HG02884 (cell line): ENCODE results near the gene NKAIN2.
"Not testable (repeated sequence)": the region's sequence is repeated elsewhere in the genome, so short reads cannot be mapped to it uniquely, and the experiment has no call there.

Experiments
- ATAC-seq: cut with Tn5 transposase; IDR thresholded peaks from one replicate; pipeline ENCODE4 v1.9.1; 2021; ENCODE audit warnings: mild to moderate bottlenecking, moderate library complexity; ENCODE audit not compliant: unreplicated experiment

The NKAIN2 gene

GRCh38 chr6:124294574-124295200, 491.0 kb downstream of the NKAIN2 start:
- no peak for ATAC-seq

- ATAC-seq, result no peak
Observed at GRCh38 chr6:124297507-124297906, 493.8 kb downstream of the NKAIN2 start.

DNA sequence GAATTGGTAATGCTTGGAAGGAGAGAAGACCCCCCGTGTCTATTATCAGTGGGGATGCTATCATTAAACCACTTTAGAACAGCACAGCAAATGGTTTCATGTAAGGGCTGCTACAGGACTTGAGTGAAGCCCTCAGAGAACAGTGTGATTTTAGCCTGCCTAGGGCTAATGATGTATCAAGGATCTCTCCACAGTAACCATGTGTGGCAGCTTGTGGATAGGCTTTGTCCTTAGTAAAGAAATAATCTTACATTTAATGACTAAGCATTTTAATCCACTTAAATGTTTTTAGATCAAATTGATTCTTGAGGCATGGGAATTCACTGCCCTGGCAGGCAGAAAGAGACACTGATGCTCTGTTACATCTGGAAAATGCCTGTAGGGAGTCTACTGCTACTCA, 495.1 kb downstream of the NKAIN2 start:
- ATAC-seq, result no peak

DNA sequence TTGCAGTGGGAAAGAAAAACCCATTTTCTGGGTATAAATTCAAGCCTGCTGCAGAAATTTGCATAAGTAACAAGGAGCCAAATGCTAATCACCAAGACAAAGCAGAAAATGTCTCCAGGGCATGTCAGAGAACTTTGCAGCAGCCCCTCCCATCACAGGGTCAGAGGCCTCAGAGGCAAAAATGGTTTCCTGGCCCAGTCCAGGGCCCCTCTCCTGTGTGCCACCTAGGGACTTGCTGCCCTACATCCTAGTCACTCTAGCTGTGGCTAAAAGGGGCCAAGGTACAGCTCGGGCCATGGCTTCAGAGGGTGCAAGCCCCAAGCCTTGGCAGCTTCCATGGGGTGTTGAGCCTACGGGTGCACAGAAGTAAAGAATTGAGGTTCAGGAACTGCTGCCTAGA, 497.2 kb downstream of the NKAIN2 start:
- ATAC-seq, result not testable (repeated sequence)

DNA sequence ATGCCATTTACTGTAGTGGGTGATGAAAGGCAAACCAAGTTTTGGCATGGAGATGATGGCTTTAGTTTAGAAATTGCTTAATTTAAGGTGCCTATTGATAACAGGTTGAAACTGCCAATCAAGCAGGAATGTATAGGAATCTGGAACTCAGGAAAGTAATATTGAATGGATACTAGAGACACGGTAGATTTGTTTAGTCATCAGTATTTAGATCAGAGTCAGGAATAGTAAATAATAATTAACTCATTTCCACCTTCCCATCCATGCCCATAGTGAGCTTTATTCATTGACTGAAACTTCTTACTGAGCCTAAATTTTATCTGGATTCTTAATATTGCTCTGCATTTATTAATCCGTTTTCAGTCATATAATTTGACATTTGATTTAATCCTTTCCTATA, 500.3 kb downstream of the NKAIN2 start:
- no peak for ATAC-seq

- ATAC-seq, result no peak
Observed at GRCh38 chr6:124310139-124310538, 506.5 kb downstream of the NKAIN2 start.

DNA sequence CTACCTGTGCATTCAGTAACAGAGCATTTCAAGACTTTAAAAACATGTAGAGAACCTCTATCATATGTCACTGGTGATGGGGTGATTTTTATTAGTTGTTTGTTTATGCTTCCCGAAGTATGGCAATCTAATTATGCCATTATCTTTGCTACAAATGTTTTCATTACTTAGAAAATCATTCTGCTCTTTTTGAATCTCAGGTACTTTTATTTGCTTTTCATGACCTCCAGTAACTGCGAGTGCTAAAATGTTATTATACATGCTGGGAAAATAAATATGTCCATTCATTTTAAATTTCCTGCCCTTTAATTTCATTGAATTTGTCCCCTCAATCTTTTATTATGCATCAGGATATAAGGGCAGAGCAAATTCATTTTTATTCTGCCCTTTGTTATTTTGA, 515.7 kb downstream of the NKAIN2 start:
- no peak for ATAC-seq

DNA sequence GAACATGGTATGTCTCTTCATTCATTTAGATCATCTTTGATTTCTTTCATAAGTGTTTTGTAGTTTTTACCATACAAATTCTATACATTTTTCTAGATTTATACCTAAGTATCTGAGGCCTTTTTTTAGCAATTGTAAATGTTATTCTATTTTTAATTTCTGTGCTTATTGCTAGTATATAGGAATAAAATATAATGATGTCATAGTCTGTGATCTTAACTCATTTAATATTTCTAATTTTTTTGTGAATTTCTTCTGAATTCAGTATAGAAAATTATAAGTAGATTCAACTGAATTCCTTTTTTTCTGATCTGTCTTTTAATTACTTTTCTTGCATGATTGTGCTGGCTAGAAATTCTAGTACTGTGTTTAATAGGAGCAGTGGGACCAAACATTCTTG, 520.6 kb downstream of the NKAIN2 start:
- no peak for ATAC-seq

GRCh38 chr6:124330197-124330596, 526.5 kb downstream of the NKAIN2 start:
- no peak for ATAC-seq

DNA sequence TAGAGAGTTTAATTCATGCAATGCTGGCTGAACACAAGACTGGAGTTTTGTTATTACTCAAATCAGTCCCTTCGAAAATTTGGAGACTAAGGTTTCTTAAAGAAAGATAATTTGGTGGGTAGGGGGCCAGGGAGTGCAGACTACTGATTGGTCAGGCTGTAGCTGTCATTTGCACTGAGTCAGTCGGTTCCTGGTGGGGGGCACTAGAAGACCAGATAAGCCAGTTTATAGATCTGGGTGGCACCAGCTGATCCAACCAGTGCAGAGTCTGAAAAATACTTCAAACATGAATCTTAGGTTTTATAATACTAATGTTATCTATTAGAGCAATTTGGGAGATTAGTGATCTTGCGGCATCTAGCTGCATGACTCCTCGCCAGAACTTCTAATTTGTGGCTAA, 530.7 kb downstream of the NKAIN2 start:
- no peak for ATAC-seq

DNA sequence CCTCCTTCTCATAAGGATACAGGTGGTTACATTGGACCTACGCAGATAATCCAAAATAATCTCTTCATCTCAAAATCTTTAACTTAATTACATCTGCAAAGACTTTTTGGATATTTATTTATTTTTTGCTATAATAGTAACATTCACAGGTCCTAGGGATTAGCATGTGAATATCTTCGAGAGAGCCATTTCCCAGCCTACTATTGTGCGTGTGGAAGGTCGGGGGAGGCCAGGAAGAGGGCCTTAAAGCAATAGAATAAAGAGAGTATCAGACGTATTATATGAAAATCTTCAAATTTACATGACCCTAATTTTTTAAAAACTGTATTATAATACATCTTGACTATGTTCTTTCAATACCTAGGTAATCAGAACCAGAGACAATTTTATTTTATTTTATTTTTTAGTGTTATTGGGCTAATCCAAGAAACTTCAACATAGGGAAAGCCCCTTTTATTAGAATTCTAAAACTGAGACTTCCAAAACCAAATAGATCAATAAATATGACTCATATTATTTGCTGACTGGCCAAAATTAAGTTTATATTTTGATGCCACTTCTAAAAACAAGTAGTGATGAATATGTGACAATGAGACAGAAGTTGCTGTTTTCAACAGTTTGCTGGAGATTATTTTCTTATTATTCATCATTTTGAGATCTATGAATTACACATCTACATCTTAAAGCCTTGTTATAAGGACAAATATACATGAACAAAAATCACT, 536.1 kb downstream of the NKAIN2 start:
- no peak for ATAC-seq

DNA sequence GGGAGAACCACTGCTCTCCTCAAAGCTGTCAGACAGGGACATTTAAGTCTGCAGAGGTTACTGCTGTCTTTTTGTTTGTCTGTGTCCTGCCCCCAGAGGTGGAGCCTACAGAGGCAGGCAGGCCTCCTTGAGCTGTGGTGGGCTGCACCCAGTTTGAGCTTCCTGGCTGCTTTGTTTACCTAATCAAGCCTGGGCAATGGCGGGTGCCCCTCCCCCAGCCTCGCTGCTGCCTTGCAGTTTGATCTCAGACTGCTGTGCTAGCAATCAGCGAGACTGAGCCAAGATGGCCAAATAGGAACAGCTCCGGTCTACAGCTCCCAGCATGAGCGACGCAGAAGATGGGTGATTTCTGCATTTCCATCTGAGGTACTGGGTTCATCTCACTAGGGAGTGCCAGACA, 544.7 kb downstream of the NKAIN2 start:
- ATAC-seq, result not testable (repeated sequence)

DNA sequence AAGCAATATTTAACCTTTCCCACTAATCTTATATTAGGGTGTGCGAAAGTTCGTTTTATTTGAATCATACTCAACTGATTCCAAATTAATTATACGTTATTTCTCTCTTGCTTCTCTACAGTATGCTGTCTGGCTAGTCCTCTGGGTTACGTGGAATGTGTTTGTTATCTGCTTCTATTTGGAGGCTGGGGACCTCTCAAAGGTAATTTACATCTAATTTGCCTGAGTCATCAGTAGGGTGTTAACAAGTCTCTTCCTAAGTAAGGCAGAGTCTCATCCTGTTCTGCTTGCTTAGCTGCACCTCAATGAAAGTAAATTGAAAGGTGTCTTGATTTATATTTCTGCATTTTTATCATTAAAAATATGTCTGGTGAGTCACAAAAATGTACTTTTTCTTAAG, 551.5 kb downstream of the NKAIN2 start:
- ATAC-seq, result no peak

GRCh38 chr6:124356276-124356810, 552.7 kb downstream of the NKAIN2 start:
- no peak for ATAC-seq

- no peak for ATAC-seq
Observed at GRCh38 chr6:124356811-124357210, 553.1 kb downstream of the NKAIN2 start.

DNA sequence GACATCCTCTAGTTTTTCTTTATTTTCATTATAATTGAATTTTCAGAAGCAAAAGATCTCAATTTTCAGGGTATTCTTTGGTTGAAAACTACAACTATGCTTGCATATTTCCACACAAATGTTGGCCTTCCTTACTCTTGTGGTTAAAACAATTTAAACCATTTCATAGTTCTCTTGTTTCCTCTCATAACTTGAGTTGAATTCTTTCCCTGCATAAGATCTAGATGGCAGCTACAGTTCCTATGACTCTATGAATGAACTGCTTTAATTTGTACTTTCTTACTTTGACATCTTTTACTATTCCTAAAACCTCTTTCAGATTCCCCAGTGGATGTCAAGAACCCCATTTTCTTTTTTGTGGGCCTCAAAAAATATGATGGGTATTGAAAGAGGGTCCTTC, 564.5 kb downstream of the NKAIN2 start:
- ATAC-seq, result no peak

GRCh38 chr6:124371974-124372475, 568.4 kb downstream of the NKAIN2 start:
- ATAC-seq, result no peak

GRCh38 chr6:124373386-124373785, 569.7 kb downstream of the NKAIN2 start:
- no peak for ATAC-seq

DNA sequence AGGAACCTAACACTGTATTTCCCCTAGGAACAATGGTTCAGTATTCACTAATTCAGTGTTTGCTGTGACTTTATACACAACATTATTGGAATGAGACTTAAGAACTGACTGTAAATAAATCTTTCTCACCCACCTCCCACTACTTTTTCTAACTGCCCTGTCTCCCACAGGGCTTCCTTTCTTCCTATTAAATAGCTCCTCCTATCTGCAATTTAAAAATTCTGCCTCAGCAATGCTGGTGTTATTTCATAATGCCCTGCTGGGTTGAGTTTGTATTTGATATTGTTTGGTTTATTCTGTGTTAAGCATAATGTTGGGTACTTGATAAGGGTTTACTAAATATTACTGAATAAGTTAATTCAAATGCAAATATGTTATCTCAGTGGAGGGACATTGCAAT, 585.5 kb downstream of the NKAIN2 start:
- ATAC-seq, result no peak

DNA sequence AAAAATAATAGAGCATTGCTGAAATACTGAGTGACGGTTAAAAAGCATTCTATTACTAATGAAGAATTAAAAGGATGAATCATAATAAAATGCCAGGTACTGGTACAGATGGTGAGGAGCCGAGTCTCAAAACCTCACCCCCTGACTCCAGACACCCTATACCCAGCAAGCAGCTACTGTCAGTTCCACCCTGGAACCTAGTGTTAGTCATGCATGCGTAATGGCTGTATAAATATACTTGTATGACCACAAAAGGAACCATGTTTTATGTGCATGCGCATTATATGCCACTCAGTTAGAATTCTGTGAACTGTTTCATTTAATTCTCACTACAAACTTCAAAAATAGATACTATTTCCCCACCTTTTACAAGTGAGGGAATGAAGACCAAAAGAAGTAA, 589.9 kb downstream of the NKAIN2 start:
- ATAC-seq, result no peak

- no peak for ATAC-seq
Observed at GRCh38 chr6:124396361-124396760, 592.7 kb downstream of the NKAIN2 start.

DNA sequence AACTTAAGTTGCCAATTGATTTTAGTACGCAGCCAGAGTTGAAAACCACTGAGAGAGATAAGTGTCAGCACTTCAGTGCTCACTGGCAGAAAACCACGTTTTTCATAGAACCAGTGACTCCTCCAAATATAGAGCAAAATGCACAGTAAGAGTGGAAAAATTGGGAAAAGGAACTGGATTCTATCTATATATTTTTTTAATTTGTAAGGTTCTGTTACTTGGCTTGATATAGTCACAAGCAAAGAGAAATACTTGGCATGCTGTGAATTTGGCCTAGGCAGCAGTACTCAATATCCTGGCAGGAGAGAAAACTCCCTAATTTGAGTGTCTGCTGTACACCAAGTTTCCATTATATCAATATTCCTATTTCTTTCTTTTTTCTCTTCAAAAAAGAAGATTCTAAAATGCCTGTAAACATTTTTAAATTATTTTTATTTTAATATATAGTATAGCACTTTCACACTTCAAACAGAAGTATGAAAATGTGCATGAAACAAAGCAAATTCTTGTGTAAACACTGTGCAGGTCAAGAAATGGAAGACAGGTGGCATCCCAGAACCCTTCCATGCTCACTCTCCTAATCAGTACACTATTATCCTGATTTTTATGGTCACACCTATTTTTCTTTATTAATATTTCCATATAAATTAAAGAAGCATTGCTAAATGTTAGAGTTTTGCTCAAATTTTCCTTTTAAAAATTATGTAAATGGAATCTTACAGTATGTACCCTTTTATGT, 596.8 kb downstream of the NKAIN2 start:
- no peak for ATAC-seq
